Measurements from ENCODE around the gene UBE2L6.

GRCh38 chr11:57585301-57585700, 17.8 kb upstream of the UBE2L6 start:
- TF ChIP-seq POLR2A (IDR thresholded peaks at IDR 0.05; ENCODE audit: low read length) (no peak), JUN (IDR thresholded peaks at IDR 0.05) (no peak), MAFK (IDR thresholded peaks at IDR 0.05; ENCODE audit: partially characterized antibody) (no peak), CTCF (IDR thresholded peaks at IDR 0.05) (no peak), TP53 (CRISPR knock-in tag; IDR thresholded peaks at IDR 0.05) (no peak), EP300 (IDR thresholded peaks at IDR 0.05) (no peak), E2F6 (IDR thresholded peaks at IDR 0.05; ENCODE audit: borderline replicate concordance, low read depth) (no peak), FOSL2 (IDR thresholded peaks at IDR 0.05) (no peak), FOSL2 (CRISPR knock-in tag; IDR thresholded peaks at IDR 0.05) (no peak)

All from A549 (cell line).